ENCODE results near the gene TYRP1. TPM values are rescaled to one million over a fixed set of nuclear protein-coding genes. Genes with fewer than 3 reads are reported as not detected.

TYRP1 gene
- total RNA-seq, 4 donors from 2014 or later = 0.27 TPM; not detected in 3

DNA sequence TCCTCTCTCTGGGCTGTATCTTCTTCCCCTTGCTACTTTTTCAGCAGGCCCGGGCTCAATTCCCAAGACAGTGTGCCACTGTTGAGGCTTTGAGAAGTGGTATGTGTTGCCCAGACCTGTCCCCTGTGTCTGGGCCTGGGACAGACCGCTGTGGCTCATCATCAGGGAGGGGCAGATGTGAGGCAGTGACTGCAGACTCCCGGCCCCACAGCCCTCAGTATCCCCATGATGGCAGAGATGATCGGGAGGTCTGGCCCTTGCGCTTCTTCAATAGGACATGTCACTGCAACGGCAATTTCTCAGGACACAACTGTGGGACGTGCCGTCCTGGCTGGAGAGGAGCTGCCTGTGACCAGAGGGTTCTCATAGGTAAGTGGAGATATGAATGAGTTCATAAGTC, 828 bp downstream of the TYRP1 start:
- TF ChIP-seq, protein P1, sequence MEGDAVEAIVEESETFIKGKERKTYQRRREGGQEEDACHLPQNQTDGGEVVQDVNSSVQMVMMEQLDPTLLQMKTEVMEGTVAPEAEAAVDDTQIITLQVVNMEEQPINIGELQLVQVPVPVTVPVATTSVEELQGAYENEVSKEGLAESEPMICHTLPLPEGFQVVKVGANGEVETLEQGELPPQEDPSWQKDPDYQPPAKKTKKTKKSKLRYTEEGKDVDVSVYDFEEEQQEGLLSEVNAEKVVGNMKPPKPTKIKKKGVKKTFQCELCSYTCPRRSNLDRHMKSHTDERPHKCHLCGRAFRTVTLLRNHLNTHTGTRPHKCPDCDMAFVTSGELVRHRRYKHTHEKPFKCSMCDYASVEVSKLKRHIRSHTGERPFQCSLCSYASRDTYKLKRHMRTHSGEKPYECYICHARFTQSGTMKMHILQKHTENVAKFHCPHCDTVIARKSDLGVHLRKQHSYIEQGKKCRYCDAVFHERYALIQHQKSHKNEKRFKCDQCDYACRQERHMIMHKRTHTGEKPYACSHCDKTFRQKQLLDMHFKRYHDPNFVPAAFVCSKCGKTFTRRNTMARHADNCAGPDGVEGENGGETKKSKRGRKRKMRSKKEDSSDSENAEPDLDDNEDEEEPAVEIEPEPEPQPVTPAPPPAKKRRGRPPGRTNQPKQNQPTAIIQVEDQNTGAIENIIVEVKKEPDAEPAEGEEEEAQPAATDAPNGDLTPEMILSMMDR (IDR thresholded peaks at IDR 0.05) = no peak
- TF ChIP-seq POLR2A (IDR thresholded peaks at IDR 0.05) = no peak
- no peak overlapping the region for H3K27ac ChIP-seq
- intact Hi-C loops (cut with DNase I) = no loop called here
- DNase-seq = no peak
- 93 to 94% methylated on average over 7 to 8 of the region's 8 CpGs for WGBS, 2 donors
- no peaks in the 10 kb centered on the region for H3K36me3 ChIP-seq
- no peak overlapping the region for H3K4me3 ChIP-seq (replicated peaks in 1 of 3)
- no peaks in the 10 kb centered on the region for H3K4me1 ChIP-seq
- no peaks in the 10 kb centered on the region for H3K9me3 ChIP-seq
- H3K27me3 ChIP-seq = no peaks in the 10 kb centered on the region

DNA sequence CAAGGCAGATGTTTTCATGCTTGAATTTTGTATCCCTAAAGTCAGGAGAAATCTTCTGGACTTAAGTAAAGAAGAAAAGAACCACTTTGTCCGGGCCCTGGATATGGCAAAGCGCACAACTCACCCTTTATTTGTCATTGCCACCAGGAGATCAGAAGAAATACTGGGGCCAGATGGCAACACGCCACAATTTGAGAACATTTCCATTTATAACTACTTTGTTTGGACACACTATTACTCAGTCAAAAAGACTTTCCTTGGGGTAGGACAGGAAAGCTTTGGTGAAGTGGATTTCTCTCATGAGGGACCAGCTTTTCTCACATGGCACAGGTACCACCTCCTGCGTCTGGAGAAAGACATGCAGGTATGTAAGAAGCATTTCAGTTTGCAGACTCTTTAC, 2.3 kb downstream of the TYRP1 start:
- no peak overlapping the region for H3K27ac ChIP-seq
- no peaks in the 10 kb centered on the region for H3K9me3 ChIP-seq
- intact Hi-C loops (cut with DNase I) = no loop called here
- WGBS, 2 donors = 76 to 86% methylated on average over 4 of the region's 4 CpGs
- H3K4me1 ChIP-seq = no peaks in the 10 kb centered on the region
- H3K4me3 ChIP-seq (replicated peaks in 1 of 3) = no peak overlapping the region
- H3K36me3 ChIP-seq = no peaks in the 10 kb centered on the region
- DNase-seq = no peak
- no peaks in the 10 kb centered on the region for H3K27me3 ChIP-seq
- no peak for TF ChIP-seq POLR2A (IDR thresholded peaks at IDR 0.05)

DNA sequence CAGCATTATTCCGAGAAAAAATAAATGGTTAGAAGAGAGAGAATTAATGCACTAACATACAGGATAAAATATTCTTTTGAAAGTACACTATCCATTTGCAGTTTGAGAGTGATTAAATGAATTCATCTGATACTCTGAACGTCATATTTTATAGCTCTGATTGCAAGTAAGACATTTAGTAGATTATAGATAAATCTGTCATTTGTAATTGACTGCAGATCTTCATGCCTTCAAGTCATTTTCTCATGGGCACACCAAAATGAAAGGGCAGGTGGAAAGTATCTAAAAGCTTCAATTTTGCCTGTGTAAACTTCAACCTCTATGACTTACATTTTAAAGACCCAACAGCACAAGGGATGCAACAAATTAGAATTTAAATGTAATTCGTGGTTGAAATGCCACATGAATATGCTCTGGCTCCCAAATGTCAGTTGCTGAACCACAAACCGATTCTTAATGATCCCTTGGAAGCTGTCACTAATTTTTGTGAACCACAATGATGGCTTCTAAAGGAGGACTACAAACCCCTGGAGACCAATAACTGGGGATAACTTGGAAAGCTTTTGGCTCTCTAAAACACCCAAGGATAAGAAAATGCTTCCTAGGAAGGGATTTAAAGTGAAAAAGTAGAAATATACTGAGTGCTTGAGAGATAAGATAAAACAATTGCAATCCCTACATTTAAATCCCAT, 3.9 kb downstream of the TYRP1 start:
- Histone ChIP-seq H3K27me3 (no peaks in the 10 kb centered on the region), H3K4me3 (replicated peaks in 1 of 3) (no peak overlapping the region), H3K36me3 (no peaks in the 10 kb centered on the region), H3K9me3 (no peaks in the 10 kb centered on the region), H3K27ac (no peak overlapping the region), H3K4me1 (no peaks in the 10 kb centered on the region)
- 72 to 73% methylated on average over 4 of the region's 4 CpGs for WGBS, 2 donors
- no peak for DNase-seq
- no peak for TF ChIP-seq POLR2A (IDR thresholded peaks at IDR 0.05)
- TF ChIP-seq, protein P1 (IDR thresholded peaks at IDR 0.05) = no peak
- intact Hi-C loops (cut with DNase I) = no loop called here

DNA sequence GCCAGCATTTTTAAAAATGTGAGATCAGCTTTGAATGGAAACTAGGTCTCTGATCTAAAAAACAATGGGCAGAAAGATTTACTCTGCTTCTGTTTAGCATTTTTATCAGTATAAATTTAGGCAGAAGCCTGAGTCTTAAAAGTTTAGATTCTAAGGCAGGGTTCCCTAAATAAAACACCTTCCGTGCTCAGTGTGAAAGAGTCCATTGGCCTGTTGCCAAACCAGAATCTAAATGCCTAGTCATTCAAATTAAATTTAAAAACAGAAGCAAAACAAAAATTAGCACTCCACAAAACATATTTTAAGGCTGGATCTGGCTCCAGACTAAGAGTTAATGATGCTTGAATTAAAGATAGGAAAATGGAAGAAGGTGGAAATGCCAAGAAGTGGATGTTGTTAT, 4.5 kb downstream of the TYRP1 start:
- no peak overlapping the region for H3K4me3 ChIP-seq (replicated peaks in 1 of 3)

DNA sequence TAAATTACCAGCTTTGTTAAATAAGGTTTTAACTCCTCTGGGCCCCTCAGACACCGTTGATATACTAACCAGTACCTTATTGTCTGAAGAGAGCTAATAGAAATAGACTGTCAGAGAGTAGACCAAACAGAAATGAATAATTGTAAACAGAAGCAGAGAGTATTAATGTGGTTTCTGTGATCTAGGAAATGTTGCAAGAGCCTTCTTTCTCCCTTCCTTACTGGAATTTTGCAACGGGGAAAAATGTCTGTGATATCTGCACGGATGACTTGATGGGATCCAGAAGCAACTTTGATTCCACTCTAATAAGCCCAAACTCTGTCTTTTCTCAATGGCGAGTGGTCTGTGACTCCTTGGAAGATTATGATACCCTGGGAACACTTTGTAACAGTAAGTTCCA, 5.1 kb downstream of the TYRP1 start:
- Histone ChIP-seq H3K27me3 (no peaks in the 10 kb centered on the region), H3K4me1 (no peaks in the 10 kb centered on the region), H3K4me3 (replicated peaks in 1 of 3) (no peak overlapping the region), H3K36me3 (no peaks in the 10 kb centered on the region), H3K27ac (no peak overlapping the region), H3K9me3 (no peaks in the 10 kb centered on the region)
- WGBS, 2 donors = 67 to 75% methylated on average over 4 of the region's 4 CpGs
- DNase-seq = no peak
- TF ChIP-seq, protein P1 (IDR thresholded peaks at IDR 0.05) = no peak
- no peak for TF ChIP-seq POLR2A (IDR thresholded peaks at IDR 0.05)
- intact Hi-C loops (cut with DNase I) = no loop called here

More for the DNA sequence above, 4.5 kb downstream of the TYRP1 start:
- WGBS, 2 donors = 19 to 25% methylated on average over 1 of the region's 1 CpG
- H3K36me3 ChIP-seq = no peaks in the 10 kb centered on the region
- no peak overlapping the region for H3K27ac ChIP-seq
- TF ChIP-seq POLR2A (IDR thresholded peaks at IDR 0.05) = no peak
- TF ChIP-seq, protein P1 (IDR thresholded peaks at IDR 0.05) = no peak
- no peaks in the 10 kb centered on the region for H3K9me3 ChIP-seq
- no peak for DNase-seq
- no peaks in the 10 kb centered on the region for H3K4me1 ChIP-seq
- no peaks in the 10 kb centered on the region for H3K27me3 ChIP-seq
- intact Hi-C loops (cut with DNase I) = no loop called here
